ENCODE measurements around the gene A4GALT.

GRCh38 chr22:42754658-42755057, 34.0 kb upstream of the A4GALT start:
- TF ChIP-seq, protein P1, sequence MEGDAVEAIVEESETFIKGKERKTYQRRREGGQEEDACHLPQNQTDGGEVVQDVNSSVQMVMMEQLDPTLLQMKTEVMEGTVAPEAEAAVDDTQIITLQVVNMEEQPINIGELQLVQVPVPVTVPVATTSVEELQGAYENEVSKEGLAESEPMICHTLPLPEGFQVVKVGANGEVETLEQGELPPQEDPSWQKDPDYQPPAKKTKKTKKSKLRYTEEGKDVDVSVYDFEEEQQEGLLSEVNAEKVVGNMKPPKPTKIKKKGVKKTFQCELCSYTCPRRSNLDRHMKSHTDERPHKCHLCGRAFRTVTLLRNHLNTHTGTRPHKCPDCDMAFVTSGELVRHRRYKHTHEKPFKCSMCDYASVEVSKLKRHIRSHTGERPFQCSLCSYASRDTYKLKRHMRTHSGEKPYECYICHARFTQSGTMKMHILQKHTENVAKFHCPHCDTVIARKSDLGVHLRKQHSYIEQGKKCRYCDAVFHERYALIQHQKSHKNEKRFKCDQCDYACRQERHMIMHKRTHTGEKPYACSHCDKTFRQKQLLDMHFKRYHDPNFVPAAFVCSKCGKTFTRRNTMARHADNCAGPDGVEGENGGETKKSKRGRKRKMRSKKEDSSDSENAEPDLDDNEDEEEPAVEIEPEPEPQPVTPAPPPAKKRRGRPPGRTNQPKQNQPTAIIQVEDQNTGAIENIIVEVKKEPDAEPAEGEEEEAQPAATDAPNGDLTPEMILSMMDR (IDR thresholded peaks at IDR 0.05) = no peak
- no peak for TF ChIP-seq POLR2A (IDR thresholded peaks at IDR 0.05)

Data from heart left ventricle (tissue), 13 donors.